Activated T-cell treated with anti-CD3 and anti-CD28 coated beads for 4 hours (primary cell): ENCODE results near the gene PPP3CA.

Experiments
- DNase-seq: peaks from one replicate; pipeline ENCODE4 v3.0.0-alpha.2; 2020

The PPP3CA gene

DNA sequence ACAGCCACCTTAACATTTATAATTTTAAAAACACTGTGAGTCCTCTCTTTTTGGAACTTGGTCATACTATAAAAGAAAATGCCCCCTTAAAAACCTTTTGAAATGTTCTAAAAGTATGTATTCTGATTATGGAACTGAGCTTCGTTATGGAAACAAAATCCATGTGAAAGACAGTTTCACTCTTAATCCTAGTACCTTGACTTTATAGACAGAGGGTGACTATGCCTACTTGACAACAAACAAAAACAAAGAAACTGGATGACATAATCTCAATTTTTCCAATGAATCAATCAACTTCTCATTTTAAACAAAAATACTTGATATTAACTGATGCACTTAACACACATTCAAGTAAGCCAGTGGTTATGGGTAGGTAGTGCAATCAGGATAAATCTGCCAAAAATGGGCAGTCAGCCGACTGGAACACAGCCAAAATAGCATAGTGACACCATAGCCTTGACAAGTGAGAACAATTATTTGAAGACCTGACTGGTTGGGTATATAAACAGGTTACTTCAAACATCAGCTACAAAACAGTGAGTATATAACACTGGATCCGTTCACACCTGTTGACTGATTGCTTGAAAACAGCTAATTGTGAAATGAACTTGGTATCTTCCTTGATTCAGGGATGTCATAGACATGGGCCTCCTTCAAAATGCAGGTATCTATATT is 265.5 kb downstream of the PPP3CA start:
- DNase-seq, result no peak

DNA sequence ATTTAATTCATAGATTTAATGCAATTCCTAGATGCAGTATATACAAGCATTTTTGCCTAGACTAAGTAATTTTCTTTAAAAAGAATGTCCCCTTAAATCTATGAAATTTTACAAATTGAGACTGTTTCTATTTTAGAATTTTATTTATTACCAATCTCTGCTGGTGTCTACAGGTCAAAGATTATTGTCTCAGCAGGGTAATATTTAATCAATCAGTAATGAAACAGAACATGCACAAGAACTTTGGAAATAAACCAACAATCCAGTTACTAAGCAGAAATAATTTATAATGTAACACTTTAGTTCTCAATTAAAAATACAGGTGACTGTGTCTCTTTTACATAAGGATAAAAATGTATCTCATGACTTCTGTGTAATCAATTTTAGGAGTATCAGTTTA is 266.2 kb downstream of the PPP3CA start:
- DNase-seq, result no peak

DNA sequence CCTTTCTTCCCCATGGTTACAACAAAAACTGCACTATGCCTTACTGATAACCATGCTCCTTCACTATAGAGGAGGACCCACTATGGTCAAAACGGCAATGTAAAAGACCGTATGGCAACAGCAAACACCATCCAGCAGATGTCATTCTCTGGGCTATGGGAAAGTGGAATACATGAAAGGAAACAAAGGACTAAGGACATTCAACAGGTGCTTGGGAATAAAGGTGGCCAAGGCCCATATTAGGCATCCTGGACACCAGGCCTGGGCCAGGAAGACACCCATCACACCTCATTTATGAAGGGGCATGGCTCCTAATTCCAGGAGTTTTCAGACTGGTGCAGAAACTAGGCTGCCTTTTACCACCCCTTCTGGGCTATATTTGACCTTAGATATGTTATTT is 268.4 kb downstream of the PPP3CA start:
- DNase-seq, result no peak

DNA sequence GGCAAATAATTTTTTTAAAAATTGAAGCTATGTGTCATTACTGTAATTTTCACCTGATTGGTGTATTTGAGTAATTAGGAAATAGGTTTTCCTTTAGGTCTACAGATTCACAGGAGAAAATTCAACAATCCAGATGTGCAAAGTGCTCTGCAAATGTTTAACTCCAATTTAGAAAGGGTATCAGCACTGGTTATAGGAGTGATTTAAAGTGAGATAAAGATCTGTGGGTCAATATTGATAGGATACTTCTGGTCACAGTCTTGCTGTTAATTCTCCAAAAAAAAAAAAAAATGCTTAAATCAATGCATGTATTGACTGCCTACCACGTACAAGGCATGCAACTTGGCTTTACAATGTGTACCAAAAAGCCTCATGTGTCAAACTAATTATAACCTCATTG is 271.3 kb downstream of the PPP3CA start:
- no peak for DNase-seq

DNA sequence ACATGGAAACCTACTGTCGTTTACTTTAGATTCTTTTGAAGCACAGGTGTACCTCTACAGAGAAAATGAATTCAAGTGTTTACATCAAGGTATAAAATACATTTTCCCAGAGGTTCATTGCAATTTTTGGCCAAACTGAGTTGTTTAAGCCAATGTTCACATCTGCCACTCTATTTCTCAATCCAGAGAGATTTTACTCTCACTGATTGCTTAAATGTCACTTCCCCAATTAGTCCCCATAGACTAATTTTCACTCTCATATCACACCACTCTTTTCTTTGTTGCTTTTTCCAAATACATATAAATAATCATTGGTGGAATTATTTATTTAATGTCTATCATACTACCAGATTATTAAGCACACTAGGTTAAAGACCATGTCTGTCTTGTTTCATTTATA is 271.8 kb downstream of the PPP3CA start:
- no peak for DNase-seq

DNA sequence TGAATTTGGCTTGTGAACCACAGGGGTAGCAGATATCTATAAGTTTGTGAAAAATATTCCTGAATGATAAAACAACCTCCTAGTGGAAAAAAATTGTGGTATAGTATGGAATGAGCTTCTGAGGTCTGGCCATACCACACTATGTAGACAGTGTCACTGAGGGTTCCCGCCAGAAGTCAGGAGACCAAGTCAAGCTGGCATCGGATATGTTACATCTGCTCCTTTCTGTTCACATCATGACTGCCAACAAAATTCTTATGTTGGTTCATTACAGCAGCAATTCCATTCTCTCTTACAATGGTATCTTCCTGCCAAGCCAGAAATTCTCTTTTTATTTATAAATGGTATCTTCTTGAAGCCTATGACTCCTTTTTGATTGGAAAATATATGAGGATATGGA is 273.0 kb downstream of the PPP3CA start:
- DNase-seq, result no peak

DNA sequence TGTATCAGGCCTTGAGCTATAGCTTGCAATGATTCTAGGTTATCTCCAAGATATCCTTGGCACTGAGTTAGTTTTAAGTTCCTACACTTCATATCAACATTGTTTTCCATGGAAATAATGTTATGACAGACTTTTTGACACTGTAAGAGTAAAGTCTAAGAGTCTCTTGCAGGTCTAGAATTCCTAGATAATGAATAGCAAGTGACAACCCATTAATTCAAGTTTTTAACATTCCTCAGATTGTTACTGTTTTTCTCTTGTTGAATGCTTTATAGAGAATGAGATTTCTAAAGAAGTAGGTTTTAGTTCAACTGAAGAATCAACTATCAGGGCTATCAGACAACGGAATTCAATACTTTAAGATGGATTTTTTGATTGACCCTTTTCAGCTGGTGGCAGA is 276.1 kb downstream of the PPP3CA start:
- no peak for DNase-seq

DNA sequence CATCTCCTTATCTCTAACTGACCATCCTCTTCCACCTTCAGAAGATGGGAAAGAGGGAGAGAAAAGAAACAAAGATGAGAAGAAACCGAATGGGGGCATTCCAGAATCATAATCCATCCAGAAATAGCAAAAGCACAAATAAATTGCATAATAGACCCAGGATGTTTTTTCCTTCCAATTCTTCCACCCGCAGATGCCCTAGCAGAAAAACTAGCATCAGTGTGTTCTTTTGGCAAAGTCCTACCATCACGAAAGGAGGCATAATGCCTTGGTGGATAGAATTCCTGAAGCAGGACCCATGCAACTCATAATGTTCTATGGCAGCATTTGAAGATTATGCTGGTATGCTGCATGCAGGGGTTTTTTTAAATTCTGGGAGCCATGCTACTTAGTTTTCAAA is 279.2 kb downstream of the PPP3CA start:
- no peak for DNase-seq

DNA sequence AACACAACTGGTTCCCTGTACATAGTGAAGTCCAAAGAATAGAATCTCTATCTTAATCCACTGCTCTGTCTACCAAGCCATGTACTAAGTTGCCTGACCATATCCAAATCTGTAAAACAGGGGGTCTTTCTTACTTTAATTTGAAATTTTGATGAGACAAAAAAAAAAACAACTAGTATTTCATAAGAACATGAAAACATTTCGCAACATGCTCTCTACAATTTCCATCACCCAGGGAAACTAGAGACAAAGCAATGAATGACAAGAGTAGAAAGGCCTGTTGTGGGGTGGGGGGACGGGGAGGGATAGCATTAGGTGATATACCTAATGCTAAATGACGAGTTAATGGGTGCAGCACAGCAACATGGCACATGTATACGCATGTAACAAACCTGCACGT is 279.9 kb downstream of the PPP3CA start:
- DNase-seq, result no peak

DNA sequence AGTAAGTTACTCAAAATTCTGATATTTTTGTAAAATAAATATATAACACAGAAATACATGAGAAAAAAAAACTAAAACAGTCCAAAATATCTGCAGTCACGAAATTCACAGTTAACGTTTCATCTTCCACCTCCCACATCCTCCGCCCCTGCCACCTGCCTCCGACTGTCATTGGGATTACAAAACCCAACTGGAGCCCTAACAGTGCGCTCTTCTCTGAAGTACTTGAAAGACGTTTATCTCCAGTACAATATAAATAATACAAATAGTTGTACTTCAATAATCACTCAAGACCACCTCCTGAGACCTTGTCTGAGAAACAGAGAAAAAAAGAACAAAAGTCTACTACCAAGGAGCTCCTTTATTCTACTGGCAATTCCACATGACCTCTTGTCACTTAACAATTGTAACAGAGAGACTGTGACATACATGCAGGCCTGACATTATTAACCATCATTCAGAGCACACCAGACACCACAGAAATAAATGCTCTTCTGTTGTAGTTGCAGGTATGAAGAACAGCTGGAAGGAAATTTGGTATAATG is 280.6 kb downstream of the PPP3CA start:
- DNase-seq, result no peak

DNA sequence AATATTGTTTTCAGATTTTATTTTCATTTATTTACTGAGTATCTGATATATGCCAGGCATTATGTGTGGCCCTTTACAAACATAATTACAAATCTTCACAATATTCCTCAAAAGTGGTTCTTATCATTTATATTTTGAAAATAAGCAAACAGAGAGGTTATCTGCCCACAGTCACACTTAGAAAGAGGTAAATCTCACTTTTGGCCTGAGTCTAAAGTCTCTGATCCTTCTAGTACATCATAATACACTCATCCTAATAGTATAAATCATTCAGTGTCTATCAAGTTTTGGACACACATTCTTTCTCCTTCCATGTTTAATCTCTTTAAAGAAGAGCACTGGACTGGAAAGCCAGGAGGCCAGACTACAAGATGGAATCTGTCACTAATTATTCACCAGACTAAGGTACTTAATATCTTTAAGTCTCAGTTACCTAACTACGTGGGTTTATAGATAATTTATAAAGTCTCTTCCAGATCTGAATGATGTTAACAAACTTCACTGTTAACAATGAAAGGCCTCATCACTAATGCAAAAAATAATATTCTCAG is 281.3 kb downstream of the PPP3CA start:
- DNase-seq, result no peak

DNA sequence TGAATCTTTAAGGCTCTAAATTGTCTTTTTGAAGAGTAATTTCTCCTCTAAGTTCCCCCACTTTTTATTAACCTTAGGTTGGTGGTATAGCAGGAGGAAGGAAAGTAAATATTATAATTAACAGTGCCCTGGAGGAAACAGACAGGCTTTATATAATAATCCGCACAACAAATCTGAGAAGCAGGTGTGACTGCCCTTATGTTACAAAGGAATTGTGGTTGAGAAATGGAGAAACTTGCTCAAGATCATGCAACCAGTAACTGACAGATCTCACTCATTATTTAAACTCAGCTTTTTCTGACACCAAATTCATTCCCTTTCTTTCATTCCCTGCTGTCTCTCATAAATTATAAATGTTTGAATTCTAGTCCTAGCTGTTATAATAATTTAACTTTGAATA is 282.0 kb downstream of the PPP3CA start:
- DNase-seq, result no peak

DNA sequence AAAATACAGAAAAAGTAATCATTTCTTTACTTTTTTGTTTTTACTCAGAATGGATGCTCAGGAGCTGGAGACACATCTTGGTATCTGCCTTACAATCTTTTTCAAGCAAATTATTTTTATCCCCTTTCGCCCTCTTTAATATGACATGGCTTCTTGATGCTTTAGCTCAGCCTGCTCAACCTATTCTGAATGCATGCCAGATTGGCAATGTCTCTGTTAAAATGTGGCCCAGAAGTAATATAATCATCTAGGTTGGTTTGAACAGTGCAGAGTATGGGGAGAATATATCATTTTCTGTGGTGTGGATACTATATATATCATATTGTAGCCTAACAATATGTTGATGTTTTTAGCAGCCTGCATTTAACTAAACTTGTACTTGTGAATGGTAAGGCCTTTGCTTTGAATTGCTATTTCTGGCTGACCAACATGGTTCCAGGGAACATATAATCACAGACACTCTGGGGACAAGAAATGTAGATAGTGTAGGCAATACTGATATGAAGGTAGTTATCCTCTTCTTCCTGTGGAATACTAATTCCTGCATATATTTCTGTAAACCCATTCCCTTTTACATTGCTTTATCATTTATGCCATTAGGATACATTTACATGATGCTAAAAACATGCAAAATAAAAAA is 282.7 kb downstream of the PPP3CA start:
- no peak for DNase-seq

DNA sequence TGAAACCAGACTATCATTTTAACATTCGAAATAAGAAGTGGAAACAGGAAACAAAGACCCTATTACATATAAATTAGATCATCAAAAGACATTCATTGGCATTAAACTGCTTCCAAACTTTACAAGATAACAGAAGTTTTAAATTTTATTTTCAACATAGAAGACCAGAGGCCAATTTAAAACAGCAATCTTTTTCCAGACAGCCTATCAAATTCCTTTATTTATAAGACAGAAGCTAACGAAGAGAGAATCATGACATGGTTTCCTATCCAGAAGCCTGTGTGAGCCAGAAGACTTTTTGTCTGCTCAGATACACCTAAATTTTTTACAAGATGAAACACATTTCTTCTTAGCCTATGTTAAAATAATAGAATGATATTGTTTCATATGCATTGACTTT is 291.9 kb downstream of the PPP3CA start:
- DNase-seq, result no peak

DNA sequence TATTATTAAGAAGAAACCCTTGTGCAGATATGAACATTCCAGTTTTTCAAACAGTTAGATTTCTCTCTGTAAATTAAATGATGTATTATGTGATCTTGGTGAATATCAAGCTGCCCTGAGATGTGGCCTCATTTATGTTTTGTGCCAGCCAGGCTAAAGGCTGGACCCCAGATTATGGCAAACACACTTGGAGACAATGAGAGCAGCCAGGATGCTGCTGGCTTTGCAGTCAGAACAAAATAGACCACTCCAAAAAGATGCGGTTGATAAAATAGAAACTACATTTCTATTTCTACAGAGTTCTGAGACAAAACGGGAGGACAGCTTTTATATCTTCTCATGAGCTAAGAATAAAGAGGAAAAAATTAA is 296.5 kb downstream of the PPP3CA start:
- no peak for DNase-seq

DNA sequence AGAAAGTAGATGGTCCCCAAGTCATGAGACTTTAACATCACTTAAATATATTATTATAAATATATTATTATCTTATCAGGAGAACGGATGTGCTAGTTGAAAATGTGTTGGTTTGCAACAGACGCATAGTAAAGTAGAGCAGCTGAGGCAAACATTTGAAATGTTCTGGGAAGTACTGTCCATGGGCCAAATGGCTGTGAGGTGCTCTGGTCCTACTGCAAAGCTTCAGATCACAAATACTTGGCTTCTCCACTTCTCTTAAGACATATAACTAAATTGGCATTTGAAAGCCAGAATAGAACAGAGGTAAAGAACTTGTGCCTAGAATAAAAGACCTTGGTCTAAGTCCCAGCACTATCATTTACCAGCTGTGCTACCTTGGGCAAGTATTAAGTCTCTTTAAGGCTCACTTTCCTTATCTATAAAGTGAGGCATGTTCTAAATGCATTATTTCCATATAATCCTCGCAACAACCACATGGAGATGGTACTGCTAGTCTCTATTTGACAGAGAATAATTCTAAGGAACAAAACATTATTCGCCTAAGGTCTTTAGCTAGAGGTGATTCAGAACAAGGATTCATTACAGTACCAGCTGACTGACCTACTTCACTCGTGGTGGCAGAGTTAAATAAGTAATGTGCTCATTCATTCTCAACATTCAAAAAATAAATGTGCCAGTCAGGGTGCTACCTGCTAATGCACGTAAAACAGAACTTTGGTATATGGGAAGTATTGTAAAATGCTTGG is 297.1 kb downstream of the PPP3CA start:
- no peak for DNase-seq

DNA sequence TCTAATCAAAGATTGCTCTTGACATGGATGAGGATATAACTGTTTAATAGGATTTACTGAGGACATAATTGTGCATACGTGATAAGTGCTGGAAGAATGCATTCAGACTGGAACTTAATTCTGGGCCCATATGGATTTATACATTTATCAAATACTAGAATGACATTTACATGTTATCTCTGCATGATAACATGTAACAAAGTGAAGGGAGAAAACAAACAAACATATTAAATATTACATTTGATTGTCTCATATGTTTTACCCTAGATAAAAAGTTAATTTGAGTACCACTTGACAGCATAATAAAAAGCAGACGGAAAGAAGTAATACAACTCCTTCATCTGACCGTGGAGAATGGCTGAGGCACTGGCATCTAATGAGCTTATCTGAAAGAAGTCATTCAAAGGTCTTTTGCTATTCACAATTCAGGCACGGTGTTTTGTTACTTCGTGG is 297.8 kb downstream of the PPP3CA start:
- DNase-seq, result no peak

DNA sequence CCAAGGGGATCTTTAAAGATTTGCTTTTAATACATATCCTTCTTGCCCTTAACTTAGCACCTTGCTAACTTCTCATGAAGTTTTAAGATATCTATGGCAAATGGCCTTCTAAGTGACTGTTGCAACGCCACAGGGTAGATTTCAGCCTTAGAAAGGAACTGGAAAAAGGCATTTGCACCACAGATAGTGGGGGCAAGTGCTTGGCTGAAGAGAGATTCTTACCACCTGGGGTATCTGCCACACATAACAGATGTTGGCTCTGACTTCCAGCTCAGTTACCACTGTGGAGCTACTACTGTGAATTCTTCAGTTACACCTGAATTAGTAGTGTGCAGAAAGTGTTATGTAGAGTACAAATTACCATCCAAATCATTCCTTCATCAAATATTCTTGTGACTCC is 302.6 kb downstream of the PPP3CA start:
- DNase-seq, result no peak

DNA sequence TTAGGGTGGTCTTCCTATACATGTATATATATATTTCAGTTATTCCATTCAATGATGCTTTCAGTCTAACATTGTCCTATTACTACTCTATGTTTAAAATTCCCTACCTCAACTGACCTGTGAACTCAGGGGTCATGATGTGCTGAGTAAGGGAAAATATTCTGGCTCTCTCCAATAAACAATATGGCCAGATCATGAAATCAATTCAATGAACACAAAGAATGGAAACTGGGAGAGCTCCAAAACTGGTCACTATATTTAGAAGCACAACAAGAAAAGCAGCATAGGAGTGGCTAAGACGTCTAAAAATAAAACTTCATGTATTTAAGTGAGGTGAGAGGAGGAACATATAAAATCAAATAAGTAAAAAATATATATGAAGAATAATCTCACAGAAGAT is 304.5 kb downstream of the PPP3CA start:
- no peak for DNase-seq

DNA sequence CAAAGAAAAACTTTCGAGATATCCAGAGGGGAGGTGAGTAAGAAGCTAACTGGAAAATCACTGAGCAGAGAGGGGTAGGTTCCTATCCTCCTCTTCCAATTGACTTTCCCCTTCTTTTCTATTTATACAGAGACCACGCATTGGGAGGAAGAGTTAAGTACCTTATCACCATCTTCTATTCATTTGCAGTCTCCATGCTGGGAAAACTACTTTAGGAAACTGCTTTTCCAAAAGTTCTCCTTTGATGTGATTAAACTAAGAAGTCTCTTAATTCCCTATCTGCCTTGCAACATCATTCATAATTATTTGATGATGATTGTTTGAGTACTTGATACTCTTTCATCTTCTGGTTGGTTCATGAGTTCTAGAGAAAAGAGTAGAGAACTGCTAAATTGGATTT is 306.6 kb downstream of the PPP3CA start:
- no peak for DNase-seq

DNA sequence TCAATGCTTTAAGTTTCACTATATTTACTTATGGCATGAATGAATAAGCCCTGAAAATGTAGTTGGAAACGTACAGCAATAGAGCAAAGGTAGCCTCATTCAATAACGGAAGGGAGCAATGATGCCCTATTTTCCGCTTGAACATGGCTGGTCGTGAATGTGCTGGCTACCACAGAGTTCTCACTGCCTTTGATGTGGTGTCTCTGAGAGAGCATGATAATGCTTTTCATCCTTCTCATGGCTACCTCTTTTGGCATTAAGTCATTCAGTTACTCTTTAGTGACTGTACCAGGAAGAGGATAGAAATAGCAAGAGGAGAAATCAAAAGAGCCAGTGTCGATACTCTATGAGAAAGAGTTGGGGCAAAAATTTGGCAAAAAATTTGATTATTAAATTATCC is 308.0 kb downstream of the PPP3CA start:
- no peak for DNase-seq

DNA sequence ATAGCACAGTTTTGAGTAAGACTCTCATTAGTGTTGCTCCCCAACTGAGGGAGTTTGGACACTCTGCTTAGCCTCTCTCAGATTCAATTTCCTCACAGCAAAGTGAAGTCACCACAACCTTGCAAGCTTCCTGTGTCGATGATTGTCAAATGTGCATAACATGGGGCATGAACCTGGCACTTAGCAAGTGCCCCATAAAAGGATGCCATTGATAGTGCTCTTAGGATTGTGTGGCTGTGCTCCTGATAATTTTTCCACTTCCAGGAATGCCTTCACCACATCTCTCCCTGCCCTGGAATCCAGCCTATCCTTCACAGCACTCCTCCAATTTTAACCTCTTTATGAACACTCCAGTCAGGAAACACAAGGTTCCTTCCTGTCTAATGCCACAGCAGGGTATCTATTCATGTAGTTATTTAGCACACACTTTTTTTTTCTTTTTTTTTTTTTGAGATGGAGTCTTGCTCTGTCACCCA is 309.4 kb downstream of the PPP3CA start:
- DNase-seq, result no peak

DNA sequence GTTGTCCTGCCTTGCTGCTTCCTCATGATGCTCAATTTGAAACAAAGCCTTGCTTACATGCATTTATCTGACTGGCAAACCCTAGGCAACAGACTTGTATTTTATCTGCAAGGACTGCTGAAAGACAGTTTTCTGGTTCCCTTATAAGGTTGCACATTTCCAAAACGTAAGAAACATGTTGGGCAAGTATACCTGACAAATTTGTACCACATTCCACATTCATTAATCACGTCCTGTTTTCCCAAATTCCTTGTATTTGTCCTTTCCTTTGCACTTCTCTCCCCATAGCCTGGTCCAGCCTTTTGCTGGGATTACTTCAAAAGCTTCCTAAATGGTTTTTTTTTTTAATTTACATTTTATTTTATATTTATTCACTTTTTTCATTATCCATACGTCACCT is 310.1 kb downstream of the PPP3CA start:
- no peak for DNase-seq

DNA sequence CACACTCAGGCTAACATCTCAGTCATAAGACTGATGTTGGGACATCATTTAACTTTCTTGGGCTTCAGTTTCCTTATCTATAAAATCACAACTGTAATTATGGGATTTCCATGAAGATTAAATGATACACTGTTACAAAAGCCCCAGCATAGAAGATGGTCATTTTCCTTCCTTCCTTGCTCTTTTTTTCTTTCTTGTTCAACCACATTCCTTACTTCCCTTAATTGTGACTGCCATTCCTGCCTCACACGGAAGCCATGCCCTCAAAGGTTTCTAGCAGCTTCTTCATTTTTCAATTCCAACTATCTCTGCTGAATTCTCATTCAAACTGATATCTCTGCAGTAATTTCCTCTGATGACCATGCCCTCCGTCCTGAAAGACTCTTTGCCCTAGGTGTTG is 311.8 kb downstream of the PPP3CA start:
- DNase-seq, result no peak
